Right lobe of liver (tissue), 6 donors: Measurements from ENCODE around the gene CT45A10. TPM values are rescaled to one million over a fixed set of nuclear protein-coding genes. Genes with fewer than 3 reads are reported as not detected.
A peak's percentile ranks its signal among the peaks of the same experiment; 100 is the strongest.
"Not testable (repeated sequence)": the region's sequence is repeated elsewhere in the genome, so short reads cannot be mapped to it uniquely, and the experiment has no call there.

Experiments used
- ATAC-seq, 4 donors: fragments of 200-7000 bp; cut with Tn5 transposase; one replicate each; pipeline ENCODE4 v1.9.1; 2020; ENCODE audit warnings: mild to moderate bottlenecking in 4 of 4, moderate library complexity in 4 of 4
- DNase-seq, 3 donors: peaks; one replicate each; pipeline ENCODE4 v3.0.0-alpha.2; 2020
- H3K27ac ChIP-seq, 3 donors: fragments of 200-600 bp; one replicate each; pipeline ENCODE4 v1.8.0; 2022
- H3K27me3 ChIP-seq, 2 donors: fragments of 200-600 bp; one replicate each; pipeline ENCODE4 v1.8.0; 2022
- H3K36me3 ChIP-seq, 4 donors: fragments of 200-600 bp; sonication (generic) in 1 of 4; one replicate each; pipeline versions ENCODE4 v1.5.1 to v1.8.0; 2017 to 2022; ENCODE audit warnings: control low read depth in 1 of 4
- H3K4me1 ChIP-seq, 4 donors: fragments of 200-600 bp; sonication (generic) in 1 of 4; one replicate each; pipeline versions ENCODE4 v1.5.1 to v1.8.0; 2017 to 2022; ENCODE audit warnings: control low read depth in 1 of 4
- H3K4me3 ChIP-seq, 3 donors: fragments of 200-600 bp; one replicate each; pipeline ENCODE4 v1.8.0; 2022
- H3K9me3 ChIP-seq, 4 donors: fragments of 200-600 bp; sonication (generic) in 1 of 4; one replicate each; pipeline versions ENCODE4 v1.5.1 to v1.8.0; 2017 to 2022; ENCODE audit warnings: control low read depth in 1 of 4
- POLR2A ChIP-seq: fragments of 450-650 bp; IDR thresholded peaks from one replicate; pipeline ENCODE4 v1.6.1; 2017; ENCODE audit warnings: antibody characterized with exemption, mild to moderate bottlenecking
- WGBS: methylation state at CpG from one replicate; pipeline ENCODE4 v1.1.6; 2018; ENCODE audit warnings: low coverage, low lambda C conversion rate; ENCODE audit not compliant: insufficient coverage; ENCODE audit errors: missing lambda C conversion rate; 5-methylcytosine and 5-hydroxymethylcytosine counted together
- intact Hi-C, 2 donors: fragments of 100-400 bp; cut with DNase I; formaldehyde crosslinking; loops; one replicate each; pipeline versions ENCODE4 v1.11.2 to v1.14.1; 2022
- total RNA-seq, 6 experiments: library from RNA; depleted of rRNA in 2 of 6; stranded (reverse); fragments of >200 nt in 2 of 6; fragmentation: NEBNext Ultra II Directional in 3 of 6; extraction: Animal tissue kit (Norgen Biotek cat#: 25700) in 3 of 6; gene quantifications; one replicate each; pipeline versions ENCODE4 v1.1.0 to v1.2.4, GENCODE V29; 2016 to 2023
- TF ChIP-seq, protein P1 (sequence below), 4 donors: fragments of 200-600 bp in 3 of 4; fragments of 450-650 bp in 1 of 4; IDR thresholded peaks; one replicate each; pipeline versions ENCODE4 v1.5.1 to v1.8.0; 2016 to 2022; ENCODE audit warnings: antibody characterized with exemption in 4 of 4, mild to moderate bottlenecking in 2 of 4
- donor health status: DM: no; HTN: yes; CAD: no.
- donor health status: DM: no; HTN: no; CAD: no.
- donor health status: DM: no; HTN: no; CAD: no.
- donor health status: DM: no; HTN: yes; CAD: no.
- donor health status: DM: no; HTN: yes; CAD: no.

Gene CT45A10
- total RNA-seq, 6 experiments from 2014 or later: not detected

DNA sequence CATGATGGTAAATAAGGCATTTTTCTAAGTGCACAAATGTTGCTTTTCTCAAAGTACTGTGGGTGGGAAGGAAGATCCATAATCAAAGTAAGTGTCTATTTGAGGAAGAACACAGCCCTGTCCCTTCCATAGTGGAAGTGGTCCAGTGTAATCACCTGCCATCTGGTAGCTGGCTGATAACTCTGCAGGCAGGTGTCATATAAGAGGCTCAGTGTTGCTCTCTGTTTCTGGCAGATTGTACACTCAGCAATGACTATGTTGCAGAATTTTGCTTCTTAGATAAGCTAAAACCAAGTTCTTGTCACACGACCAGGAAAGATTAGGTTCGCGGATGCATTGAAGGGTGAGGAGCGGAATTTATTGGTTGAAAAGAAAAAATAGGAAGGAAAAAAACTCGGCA, 21.2 kb upstream of the CT45A10 start:
- H3K27me3 ChIP-seq: no peaks in the 10 kb centered on the region
- H3K9me3 ChIP-seq: no peaks in the 10 kb centered on the region
- no peaks in the 10 kb centered on the region for H3K36me3 ChIP-seq
- H3K4me1 ChIP-seq: no peaks in the 10 kb centered on the region
- DNase-seq: no peak
- no peak overlapping the region for H3K4me3 ChIP-seq
- TF ChIP-seq, protein P1, sequence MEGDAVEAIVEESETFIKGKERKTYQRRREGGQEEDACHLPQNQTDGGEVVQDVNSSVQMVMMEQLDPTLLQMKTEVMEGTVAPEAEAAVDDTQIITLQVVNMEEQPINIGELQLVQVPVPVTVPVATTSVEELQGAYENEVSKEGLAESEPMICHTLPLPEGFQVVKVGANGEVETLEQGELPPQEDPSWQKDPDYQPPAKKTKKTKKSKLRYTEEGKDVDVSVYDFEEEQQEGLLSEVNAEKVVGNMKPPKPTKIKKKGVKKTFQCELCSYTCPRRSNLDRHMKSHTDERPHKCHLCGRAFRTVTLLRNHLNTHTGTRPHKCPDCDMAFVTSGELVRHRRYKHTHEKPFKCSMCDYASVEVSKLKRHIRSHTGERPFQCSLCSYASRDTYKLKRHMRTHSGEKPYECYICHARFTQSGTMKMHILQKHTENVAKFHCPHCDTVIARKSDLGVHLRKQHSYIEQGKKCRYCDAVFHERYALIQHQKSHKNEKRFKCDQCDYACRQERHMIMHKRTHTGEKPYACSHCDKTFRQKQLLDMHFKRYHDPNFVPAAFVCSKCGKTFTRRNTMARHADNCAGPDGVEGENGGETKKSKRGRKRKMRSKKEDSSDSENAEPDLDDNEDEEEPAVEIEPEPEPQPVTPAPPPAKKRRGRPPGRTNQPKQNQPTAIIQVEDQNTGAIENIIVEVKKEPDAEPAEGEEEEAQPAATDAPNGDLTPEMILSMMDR (IDR thresholded peaks at IDR 0.05): no peak
- no peak for TF ChIP-seq POLR2A
- H3K27ac ChIP-seq: no peak overlapping the region
- ATAC-seq: no peak
- WGBS: 50% methylated on average over 5 of the region's 5 CpGs
- intact Hi-C loops: no loop called here

DNA sequence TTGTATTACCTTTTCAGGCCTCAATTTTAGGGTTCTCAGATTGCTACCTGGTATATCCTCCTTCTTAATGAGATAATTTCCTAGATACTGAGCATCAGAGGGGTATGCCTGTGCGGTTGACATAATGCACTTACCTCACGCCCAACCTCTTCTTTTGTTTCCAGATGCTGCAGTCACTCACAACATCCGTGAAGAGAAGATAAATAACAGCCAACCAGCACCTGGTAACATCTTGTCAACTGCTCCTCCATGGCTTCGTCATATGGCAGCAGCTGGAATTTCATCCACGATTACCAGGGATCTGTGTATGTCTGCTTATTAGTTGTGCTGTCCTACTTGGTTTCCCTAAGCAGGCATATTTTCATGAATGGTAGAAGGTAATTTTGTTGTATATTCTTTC, 17.0 kb upstream of the CT45A10 start:
- Histone ChIP-seq H3K9me3 (no peaks in the 10 kb centered on the region), H3K27me3 (no peaks in the 10 kb centered on the region), H3K27ac (no peak overlapping the region), H3K36me3 (no peaks in the 10 kb centered on the region), H3K4me3 (no peak overlapping the region), H3K4me1 (no peaks in the 10 kb centered on the region)
- WGBS: 40% methylated on average over 5 of the region's 5 CpGs
- DNase-seq (no peak), ATAC-seq (no peak)
- intact Hi-C loops: no loop called here
- no peak for TF ChIP-seq POLR2A
- TF ChIP-seq, protein P1 (IDR thresholded peaks at IDR 0.05): no peak

DNA sequence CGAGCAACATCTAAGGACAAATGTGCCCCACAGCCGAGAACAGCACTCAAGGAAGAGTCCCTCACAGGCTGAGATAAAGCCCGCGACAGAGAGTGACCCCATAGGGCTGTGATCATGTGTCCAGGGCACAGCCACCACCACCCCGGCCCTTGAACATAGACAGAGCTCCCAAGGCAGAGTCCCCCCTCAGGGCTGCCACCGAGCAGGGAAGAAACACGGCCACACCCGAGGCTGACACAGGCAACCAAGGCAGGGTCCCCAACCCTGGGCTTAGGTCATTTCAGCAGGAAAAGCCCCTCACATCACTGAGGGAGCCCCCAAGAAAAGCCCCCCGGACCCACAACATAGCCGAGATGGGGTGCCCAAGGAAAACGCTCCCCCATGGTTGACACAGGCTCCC, 463 bp downstream of the CT45A10 start:
- no peak overlapping the region for H3K4me3 ChIP-seq
- H3K4me1 ChIP-seq: no peaks in the 10 kb centered on the region
- intact Hi-C loops: no loop called here
- ATAC-seq (peak in 1 of 4 donors; percentile 35), DNase-seq (peak in 1 of 3 donors; percentile 28)
- H3K27ac ChIP-seq: no peak overlapping the region
- H3K36me3 ChIP-seq: no peaks in the 10 kb centered on the region
- 50% methylated on average over 2 of the region's 11 CpGs for WGBS
- TF ChIP-seq POLR2A: no peak
- TF ChIP-seq, protein P1 (IDR thresholded peaks at IDR 0.05): no peak
- H3K27me3 ChIP-seq: no peaks in the 10 kb centered on the region
- H3K9me3 ChIP-seq: no peaks in the 10 kb centered on the region

DNA sequence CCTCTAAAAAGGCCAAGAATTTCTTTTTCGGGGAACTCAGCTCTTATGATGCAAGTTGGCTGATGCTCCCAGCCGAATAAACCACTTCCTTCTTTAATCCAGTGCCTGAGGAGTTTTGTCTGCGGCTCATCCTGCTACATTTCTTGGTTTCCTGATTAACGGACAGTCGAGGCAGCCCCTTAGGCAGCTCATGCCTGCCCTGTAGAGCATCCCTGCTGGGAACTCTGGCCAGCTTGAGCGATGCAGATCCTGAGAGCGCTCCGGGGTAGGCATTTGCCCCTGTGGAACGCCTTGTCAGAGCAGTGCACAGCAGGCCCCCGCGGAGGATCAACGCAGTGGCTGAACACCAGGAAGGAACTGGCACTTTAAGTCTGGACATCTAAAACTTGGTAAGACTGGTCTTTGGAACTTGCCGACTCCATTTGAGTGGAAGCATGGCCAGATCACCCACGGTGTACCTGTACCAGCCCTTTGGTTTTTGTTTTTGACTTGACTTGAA, 3.1 kb downstream of the CT45A10 start:
- Histone ChIP-seq H3K4me3 (no peak overlapping the region), H3K4me1 (no peaks in the 10 kb centered on the region), H3K9me3 (no peaks in the 10 kb centered on the region), H3K36me3 (no peaks in the 10 kb centered on the region), H3K27me3 (no peaks in the 10 kb centered on the region), H3K27ac (no peak overlapping the region)
- peak in 1 of 3 donors; percentile 34 for DNase-seq
- no peak for ATAC-seq
- intact Hi-C loops: no loop called here
- WGBS: 60% methylated on average over 10 of the region's 14 CpGs
- no peak for TF ChIP-seq POLR2A
- TF ChIP-seq, protein P1 (IDR thresholded peaks at IDR 0.05): no peak

DNA sequence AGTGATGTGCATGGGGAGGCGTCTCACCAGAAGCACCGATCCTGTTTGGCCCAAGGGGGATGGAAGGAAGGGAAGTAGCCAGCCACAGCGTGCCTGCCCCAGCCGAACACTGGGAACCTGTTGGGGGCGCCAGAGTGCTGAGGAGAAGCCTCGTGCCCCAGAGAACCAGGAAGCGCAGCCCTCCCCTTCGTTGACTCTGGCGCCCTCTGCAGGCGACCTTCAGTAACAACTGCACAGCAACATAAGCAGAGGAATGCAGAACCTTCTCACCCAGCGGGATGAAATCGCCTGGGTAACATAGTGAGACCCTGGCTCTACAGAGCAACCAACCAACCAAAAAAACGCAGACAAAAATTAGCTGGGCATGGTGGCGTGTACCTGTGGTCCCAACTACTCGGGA, 4.3 kb downstream of the CT45A10 start:
- H3K27me3 ChIP-seq, H3K4me1 ChIP-seq, DNase-seq, H3K4me3 ChIP-seq, intact Hi-C loops, H3K36me3 ChIP-seq, H3K9me3 ChIP-seq, ATAC-seq, H3K27ac ChIP-seq: not testable (repeated sequence)
- 35% methylated on average over 6 of the region's 15 CpGs for WGBS
- TF ChIP-seq, protein P1 (IDR thresholded peaks at IDR 0.05): peak in 1 of 4 donors; percentile 6

DNA sequence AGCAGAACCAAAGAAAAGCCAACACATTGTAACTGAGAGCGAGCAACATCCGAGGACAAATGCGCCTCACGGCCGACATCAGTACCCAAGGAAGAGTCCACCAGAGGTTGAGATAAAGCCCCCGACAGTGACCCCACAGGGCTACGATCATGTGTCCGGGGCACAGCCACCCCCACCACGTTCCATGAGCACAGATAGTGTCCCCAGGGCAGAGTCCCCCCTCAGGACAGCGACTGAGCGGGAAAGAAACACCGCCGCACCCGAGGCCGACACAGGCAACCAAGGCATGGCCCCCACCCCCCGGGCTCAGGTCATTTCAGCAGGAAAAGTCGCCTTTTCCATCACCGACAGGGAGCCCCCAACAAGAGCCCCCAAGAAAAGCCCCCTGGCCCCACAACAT, 5.0 kb downstream of the CT45A10 start:
- WGBS: 80% methylated on average over 12 of the region's 18 CpGs
- H3K9me3 ChIP-seq, ATAC-seq, H3K27ac ChIP-seq, H3K27me3 ChIP-seq, H3K36me3 ChIP-seq, H3K4me1 ChIP-seq, intact Hi-C loops, H3K4me3 ChIP-seq: not testable (repeated sequence)
- DNase-seq: peak in 1 of 3 donors; percentile 8

DNA sequence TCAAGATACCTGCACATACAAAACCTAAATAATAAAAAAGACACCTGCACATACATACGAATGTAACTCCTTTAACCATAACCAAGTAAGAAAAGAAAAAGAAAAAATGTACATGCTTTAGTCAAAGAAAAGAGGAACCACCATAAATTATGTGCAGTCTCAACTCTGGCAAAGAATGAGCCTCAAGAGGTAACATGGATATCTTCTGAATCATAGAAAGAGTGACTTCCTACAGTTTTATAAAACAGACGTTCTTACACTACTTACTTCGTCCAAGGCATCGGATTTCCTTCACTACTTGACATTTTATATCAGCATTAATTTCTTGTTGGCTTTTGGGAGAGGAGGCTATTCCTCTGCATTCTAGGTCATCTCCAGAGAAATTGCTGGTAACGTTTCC, 10.5 kb downstream of the CT45A10 start:
- H3K4me1 ChIP-seq, intact Hi-C loops, DNase-seq, H3K27me3 ChIP-seq, H3K36me3 ChIP-seq, ATAC-seq, H3K27ac ChIP-seq, H3K9me3 ChIP-seq, H3K4me3 ChIP-seq: not testable (repeated sequence)
- WGBS: 41% methylated on average over 4 of the region's 5 CpGs
